GM23338 (cell line): Measurements from ENCODE around the gene SYCN.

Source experiments
- CREB1 ChIP-seq: fragments of 250-450 bp; sonication (Bioruptor Pico); IDR thresholded peaks from 2 replicates; pipeline ENCODE4 v1.5.0; 2020; ENCODE audit warnings: low read depth, mild to moderate bottlenecking, moderate library complexity
- EZH2 ChIP-seq: fragments of 200-600 bp; sonication (generic); IDR thresholded peaks from one replicate; pipeline ENCODE4 v1.8.0; 2017; ENCODE audit warnings: antibody characterized with exemption, mild to moderate bottlenecking, low read depth; ENCODE audit not compliant: unreplicated experiment
- JUNB ChIP-seq: IDR thresholded peaks from one replicate; pipeline ENCODE4 v1.6.1; 2016; ENCODE audit warnings: antibody characterized with exemption; ENCODE audit not compliant: unreplicated experiment
- POLR2AphosphoS5 ChIP-seq: IDR thresholded peaks from 2 replicates; pipeline ENCODE4 v1.6.1; 2016; ENCODE audit warnings: antibody characterized with exemption, low read depth
- TF ChIP-seq, protein P1 (sequence below), 2 experiments: fragments of 200-600 bp in 1 of 2; sonication (generic) in 1 of 2; conservative IDR thresholded peaks; 2 replicates each; pipeline versions ENCODE4 v1.5.1 to v1.6.1; 2016 to 2017; ENCODE audit warnings: antibody characterized with exemption in 2 of 2, low read depth in 2 of 2, mild to moderate bottlenecking in 2 of 2, moderate library complexity in 1 of 2
- TF ChIP-seq, protein P2 (sequence below): IDR thresholded peaks from one replicate; pipeline ENCODE4 v1.6.1; 2018; ENCODE audit warnings: antibody characterized with exemption; ENCODE audit not compliant: unreplicated experiment
- TF ChIP-seq, protein P3 (sequence below): IDR thresholded peaks from 2 replicates; pipeline ENCODE4 v1.6.1; 2016; ENCODE audit warnings: antibody characterized with exemption

DNA sequence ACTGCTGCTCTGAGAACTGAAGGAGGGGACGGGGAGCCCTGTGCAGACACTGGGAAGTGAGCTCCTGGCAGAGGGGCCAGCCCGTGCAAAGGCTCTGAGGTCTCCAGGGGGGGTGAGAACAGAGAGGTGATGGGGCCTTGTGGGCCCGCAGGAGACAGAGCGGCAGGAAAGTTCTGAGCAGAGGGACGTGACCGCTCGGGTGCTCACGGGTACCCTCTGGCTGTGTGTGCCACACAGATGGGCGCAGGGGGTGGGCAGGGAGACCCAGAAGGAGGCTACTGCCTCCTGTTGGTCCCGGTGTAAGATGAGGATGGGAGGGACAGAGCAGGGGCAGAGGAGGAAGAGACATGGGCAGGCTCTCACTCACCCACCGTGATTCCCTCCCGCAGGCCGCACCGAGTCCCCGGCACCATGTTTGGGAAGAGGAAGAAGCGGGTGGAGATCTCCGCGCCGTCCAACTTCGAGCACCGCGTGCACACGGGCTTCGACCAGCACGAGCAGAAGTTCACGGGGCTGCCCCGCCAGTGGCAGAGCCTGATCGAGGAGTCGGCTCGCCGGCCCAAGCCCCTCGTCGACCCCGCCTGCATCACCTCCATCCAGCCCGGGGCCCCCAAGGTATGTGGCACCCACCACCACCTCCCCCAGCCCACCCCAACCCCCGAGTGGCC, 34.8 kb downstream of the SYCN start:
- TF ChIP-seq, protein P1, sequence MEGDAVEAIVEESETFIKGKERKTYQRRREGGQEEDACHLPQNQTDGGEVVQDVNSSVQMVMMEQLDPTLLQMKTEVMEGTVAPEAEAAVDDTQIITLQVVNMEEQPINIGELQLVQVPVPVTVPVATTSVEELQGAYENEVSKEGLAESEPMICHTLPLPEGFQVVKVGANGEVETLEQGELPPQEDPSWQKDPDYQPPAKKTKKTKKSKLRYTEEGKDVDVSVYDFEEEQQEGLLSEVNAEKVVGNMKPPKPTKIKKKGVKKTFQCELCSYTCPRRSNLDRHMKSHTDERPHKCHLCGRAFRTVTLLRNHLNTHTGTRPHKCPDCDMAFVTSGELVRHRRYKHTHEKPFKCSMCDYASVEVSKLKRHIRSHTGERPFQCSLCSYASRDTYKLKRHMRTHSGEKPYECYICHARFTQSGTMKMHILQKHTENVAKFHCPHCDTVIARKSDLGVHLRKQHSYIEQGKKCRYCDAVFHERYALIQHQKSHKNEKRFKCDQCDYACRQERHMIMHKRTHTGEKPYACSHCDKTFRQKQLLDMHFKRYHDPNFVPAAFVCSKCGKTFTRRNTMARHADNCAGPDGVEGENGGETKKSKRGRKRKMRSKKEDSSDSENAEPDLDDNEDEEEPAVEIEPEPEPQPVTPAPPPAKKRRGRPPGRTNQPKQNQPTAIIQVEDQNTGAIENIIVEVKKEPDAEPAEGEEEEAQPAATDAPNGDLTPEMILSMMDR (conservative IDR thresholded peaks at IDR 0.05; ENCODE audit: low read depth in 2 of 2), result peak in 1 of 2 experiments; percentile 22; a peak in 2 of 4 replicates
- TF ChIP-seq EZH2, result no peak
- TF ChIP-seq CREB1 (CRISPR knock-in tag), result no peak
- no peak for TF ChIP-seq JUNB
- no peak for TF ChIP-seq POLR2AphosphoS5
- TF ChIP-seq, protein P2, sequence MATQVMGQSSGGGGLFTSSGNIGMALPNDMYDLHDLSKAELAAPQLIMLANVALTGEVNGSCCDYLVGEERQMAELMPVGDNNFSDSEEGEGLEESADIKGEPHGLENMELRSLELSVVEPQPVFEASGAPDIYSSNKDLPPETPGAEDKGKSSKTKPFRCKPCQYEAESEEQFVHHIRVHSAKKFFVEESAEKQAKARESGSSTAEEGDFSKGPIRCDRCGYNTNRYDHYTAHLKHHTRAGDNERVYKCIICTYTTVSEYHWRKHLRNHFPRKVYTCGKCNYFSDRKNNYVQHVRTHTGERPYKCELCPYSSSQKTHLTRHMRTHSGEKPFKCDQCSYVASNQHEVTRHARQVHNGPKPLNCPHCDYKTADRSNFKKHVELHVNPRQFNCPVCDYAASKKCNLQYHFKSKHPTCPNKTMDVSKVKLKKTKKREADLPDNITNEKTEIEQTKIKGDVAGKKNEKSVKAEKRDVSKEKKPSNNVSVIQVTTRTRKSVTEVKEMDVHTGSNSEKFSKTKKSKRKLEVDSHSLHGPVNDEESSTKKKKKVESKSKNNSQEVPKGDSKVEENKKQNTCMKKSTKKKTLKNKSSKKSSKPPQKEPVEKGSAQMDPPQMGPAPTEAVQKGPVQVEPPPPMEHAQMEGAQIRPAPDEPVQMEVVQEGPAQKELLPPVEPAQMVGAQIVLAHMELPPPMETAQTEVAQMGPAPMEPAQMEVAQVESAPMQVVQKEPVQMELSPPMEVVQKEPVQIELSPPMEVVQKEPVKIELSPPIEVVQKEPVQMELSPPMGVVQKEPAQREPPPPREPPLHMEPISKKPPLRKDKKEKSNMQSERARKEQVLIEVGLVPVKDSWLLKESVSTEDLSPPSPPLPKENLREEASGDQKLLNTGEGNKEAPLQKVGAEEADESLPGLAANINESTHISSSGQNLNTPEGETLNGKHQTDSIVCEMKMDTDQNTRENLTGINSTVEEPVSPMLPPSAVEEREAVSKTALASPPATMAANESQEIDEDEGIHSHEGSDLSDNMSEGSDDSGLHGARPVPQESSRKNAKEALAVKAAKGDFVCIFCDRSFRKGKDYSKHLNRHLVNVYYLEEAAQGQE, result no peak
- TF ChIP-seq, protein P3, sequence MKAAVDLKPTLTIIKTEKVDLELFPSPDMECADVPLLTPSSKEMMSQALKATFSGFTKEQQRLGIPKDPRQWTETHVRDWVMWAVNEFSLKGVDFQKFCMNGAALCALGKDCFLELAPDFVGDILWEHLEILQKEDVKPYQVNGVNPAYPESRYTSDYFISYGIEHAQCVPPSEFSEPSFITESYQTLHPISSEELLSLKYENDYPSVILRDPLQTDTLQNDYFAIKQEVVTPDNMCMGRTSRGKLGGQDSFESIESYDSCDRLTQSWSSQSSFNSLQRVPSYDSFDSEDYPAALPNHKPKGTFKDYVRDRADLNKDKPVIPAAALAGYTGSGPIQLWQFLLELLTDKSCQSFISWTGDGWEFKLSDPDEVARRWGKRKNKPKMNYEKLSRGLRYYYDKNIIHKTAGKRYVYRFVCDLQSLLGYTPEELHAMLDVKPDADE, result no peak
